GM19238 (cell line): ENCODE measurements around the gene IFNAR1.
"Not testable (repeated sequence)": the region's sequence is repeated elsewhere in the genome, so short reads cannot be mapped to it uniquely, and the experiment has no call there.

Source experiments
- DNase-seq: peaks from one replicate; pipeline ENCODE4 v3.0.0; 2011; ENCODE audit warnings: low spot score; ENCODE audit not compliant: insufficient read length

IFNAR1 gene

DNA sequence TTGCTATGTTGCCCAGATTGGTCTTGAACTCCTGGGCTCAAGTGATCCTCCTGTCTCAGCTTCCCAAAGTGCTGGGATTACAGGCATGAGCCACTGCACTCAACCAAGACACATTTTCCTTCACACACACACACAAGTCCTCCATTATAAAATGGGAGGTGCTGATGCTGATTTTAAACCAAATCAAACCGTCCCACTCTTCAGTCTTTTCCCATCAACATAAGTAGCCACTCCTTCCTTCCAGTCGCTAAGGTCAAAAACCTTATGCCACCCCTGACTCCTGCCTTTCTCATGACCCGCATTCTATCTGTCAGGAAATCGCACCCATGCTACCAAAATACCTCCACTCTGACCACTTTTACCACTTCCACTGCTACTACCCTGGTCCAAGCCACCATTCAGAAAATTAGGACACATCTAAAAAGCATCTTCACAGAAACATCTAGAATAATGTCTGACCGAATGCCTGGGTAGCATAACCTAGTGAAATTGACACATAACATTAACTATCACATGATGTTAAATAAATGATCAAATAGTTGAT lies 50.4 kb downstream of the IFNAR1 start:
- no peak for DNase-seq

GRCh38 chr21:33377221-33377920 lies 52.6 kb downstream of the IFNAR1 start:
- no peak for DNase-seq

- DNase-seq: no peak
Measured at GRCh38 chr21:33378081-33378480, 53.3 kb downstream of the IFNAR1 start.

- DNase-seq: not testable (repeated sequence)
Measured at GRCh38 chr21:33379934-33380333, 55.2 kb downstream of the IFNAR1 start.

DNA sequence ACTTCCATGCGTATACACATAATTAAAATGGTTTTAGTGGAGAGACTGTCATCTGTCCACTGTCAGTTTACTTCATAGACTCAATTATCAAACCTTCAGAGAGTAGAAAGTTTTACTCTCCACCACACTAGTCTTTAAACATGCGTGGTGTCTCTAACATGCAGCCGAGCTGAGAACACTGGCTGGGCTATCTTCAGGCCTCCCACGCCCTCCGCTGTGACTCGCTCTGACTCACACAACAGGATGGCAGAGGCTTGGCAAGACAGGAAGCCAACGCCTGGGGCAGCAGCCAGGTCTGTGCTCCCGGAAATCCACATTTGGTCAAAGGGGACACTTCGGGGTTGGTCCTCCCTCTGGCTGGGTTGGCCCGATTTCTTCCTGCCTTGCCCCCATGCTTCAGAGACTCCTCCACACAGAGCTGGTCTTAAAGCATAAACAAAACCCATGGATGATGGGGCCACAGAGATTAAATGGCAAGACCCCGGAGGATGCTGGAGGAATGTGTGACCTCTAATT lies 55.8 kb downstream of the IFNAR1 start:
- DNase-seq: no peak

DNA sequence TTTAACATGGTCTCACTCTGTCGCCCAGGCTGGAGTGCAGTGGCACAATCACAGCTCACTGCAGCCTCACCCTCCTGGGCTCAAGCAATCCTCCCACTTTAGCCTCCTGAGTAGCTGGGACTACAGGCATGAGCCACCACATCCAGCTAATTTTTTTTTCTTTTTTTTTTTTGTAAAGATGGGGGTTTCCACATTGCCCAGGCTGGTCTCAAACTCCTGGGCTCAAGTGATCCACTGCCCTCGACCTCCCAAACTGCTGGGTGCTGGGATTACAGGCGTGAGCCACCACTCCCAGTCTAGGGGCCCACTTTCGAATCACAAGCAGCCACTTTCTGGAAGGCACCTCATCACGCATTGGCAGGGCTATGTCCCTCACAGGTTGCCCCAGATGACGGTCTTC lies 56.6 kb downstream of the IFNAR1 start:
- DNase-seq: not testable (repeated sequence)

DNA sequence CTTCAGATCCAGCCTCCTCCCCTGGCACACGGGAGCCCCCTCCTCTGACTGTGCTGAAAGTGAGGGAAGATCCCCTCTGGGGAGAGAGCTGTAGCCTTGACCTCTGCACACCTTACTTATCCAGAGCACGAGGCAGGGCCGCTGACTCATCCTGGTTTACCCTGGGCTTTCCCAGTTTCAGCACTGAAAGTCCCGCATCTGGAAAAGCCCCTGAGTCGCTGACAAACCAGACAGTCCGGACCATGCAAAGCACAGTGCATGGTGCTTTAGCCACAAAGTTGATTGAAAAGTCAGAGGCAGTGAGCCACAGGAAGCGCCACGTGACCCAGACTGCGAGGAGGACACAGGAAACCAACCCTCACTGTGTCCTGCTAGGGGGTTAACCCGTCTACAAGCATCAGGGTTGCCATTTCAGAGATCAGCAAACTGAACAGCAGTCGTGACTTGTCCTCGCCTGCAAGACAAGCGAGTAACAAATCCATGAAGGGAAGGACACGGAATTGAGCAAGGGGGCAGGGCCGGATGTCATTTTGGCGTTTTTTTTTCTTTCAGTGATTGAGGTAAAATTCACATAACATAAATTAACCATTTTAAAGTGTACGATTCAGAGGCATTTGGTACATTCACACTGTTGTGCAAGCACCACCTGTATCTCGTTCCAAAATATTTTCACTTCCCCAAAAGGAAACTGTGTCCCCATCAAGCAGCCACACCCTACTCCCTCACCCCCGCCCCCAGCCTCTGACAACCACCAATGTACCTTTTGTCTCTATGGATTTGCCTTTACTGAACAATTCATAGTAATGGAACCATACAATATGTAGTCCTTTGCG lies 58.5 kb downstream of the IFNAR1 start:
- DNase-seq: no peak

GRCh38 chr21:33384841-33385331 lies 60.1 kb downstream of the IFNAR1 start:
- DNase-seq: no peak

- no peak for DNase-seq
Measured at GRCh38 chr21:33386222-33386784, 61.5 kb downstream of the IFNAR1 start.

- DNase-seq: no peak
Measured at GRCh38 chr21:33387294-33387693, 62.5 kb downstream of the IFNAR1 start.

DNA sequence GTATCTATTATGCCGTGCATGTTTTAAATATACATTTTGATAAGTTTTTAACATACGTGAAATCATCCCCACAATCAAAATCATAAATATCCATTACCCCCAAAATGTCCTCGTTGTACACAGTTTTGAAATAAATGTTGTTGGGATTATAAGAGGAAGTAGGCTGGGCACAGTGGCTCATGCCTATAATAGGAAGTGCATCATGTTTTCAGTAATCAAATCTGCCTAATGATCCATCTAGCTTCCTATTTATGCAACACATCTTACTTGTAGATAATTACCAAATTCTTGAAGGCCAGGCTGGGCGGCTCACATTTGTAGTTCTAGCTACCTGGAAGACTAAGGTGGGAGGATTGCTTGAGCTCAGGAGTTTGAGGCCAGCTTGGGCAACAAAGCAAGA lies 63.4 kb downstream of the IFNAR1 start:
- no peak for DNase-seq

DNA sequence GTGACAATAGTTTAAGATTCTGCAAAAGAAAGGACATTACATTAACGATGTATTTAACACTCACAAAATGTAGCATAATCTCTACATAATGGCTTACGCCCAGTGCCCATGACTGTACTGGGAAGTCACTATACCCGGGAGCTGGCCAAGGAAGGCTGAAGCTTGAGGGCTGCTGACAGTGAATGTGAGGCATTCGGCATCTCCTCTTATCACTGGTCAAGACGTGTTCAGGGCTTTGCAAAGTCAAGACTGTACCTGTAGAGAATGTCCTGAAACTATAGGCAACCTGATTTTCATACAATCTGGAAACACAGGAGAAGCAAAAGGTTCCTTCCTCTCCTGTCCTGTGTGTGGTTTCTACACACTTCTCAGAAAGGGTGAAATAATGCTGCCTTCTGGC lies 65.7 kb downstream of the IFNAR1 start:
- DNase-seq: no peak

DNA sequence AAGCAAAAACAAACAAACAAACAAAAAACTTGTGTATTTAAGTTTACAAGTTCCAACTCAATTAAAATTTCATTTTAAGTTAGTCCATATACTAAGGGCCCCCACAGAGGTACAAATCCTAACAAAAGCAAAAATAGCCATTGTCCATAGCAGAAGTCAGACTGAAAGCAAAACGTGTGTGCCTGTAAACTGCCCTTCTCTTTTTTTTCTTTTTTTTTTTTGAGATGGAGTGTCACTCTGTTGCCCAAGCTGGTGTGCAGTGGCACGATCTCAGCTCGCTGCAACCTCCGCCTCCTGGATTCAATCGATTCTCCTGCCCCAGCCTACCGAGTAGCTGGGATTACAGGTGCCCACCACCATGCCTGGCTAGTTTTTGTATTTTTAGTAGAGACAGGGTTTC lies 66.9 kb downstream of the IFNAR1 start:
- no peak for DNase-seq

GRCh38 chr21:33392284-33392985 lies 67.7 kb downstream of the IFNAR1 start:
- DNase-seq: no peak

GRCh38 chr21:33393348-33393747 lies 68.6 kb downstream of the IFNAR1 start:
- no peak for DNase-seq

DNA sequence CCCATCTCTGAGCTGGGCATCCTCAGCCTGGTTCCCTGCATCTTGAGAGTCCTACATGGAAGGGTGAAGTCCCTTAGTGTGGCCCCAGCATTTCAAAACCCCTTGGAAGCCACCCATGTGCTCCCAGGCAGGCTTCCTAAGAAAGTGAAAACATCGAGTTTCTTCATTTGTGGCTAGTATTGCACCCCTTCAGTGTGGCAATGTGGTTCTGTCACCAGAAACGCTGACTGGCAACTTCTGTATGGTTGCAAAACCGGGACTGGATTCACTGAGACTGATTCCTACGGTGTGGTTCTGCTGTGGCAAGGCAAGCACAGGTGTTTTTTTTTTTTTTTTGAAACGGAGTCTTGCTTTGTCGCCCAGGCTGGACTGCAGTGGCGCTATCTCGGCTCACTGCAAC lies 69.5 kb downstream of the IFNAR1 start:
- DNase-seq: no peak

GRCh38 chr21:33395891-33396331 lies 71.1 kb downstream of the IFNAR1 start:
- no peak for DNase-seq

DNA sequence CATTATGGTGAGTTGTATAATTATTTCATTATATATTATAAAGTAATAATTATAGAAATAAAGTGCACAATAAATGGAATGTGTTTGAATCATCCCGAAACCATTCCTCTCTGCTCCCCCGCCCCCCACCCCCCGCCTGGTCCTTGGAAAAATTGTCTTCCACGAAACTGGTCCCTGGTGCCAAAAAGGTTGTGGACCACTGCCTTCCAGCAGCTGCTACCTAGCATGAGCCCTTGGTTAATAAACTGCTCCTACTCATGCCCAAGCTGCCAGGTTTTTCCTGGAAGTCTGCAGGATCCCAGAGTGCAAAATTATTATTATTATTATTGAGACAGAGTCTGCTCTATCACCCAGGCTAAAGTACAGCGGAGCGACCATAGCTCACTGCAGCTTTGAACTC lies 71.7 kb downstream of the IFNAR1 start:
- no peak for DNase-seq

DNA sequence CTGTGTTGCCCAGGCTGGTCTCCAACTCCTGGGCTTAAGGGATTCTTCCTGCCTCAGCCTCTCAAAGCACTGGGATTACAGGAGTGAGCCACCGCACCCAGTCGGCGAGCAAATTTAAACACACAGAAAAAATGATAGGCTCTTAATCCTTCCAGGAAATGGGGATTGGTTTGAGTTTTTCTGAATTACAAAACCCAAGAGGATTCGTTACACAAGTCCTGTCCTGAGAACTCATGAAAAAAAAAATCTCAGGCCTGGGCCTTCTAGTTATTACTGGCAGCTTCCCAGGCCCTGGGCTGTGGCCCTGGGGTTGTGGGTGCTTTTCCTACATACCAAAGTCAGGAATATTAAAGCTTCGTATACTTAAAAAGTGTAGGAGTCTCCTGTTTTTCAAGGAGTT lies 72.2 kb downstream of the IFNAR1 start:
- DNase-seq: no peak

DNA sequence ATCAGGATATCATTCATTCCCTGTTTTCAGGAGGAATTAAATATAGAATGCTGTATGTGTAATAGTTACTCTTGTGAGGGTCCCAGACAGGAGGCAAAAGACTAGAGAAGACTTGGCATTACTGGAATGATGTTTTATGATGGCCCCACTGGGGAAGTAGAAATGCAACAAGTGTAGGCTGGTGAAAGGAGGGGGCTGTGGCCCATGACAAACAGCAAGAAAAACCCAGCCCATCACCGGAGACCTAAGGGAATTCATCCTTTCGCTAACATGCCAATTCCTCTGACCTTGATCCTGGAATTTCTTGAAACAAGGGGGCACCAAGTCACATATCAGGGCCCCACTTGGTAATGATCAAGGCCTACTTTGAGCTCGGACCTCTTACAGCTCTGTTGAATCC lies 72.9 kb downstream of the IFNAR1 start:
- DNase-seq: no peak

GRCh38 chr21:33398361-33398760 lies 73.6 kb downstream of the IFNAR1 start:
- DNase-seq: no peak
